Spleen (tissue), 7 donors: ENCODE results near the gene GIMAP6.

Source experiments
- CTCF ChIP-seq, 11 experiments: fragments of 200-600 bp in 7 of 11; fragments of 450-650 bp in 4 of 11; sonication (generic) in 4 of 11; IDR thresholded peaks in 8 of 11; conservative IDR thresholded peaks in 3 of 11; 1 replicate in 7 of 11; 2 replicates in 4 of 11; pipeline versions ENCODE4 v1.4.0 to v1.8.0; 2016 to 2021; ENCODE audit warnings: antibody characterized with exemption in 11 of 11, inconsistent platforms in 4 of 11, mild to moderate bottlenecking in 1 of 11
- POLR2A ChIP-seq, 3 donors: fragments of 450-650 bp; IDR thresholded peaks; one replicate each; pipeline ENCODE4 v1.5.1; 2017; ENCODE audit warnings: antibody characterized with exemption in 3 of 3, mild to moderate bottlenecking in 1 of 3
- POLR2AphosphoS5 ChIP-seq, 3 donors: sonication (generic); formaldehyde crosslinking; IDR thresholded peaks; one replicate each; pipeline ENCODE4 v1.5.1; 2017; ENCODE audit warnings: antibody characterized with exemption in 3 of 3
- donor health status: DM: no; HTN: no; CAD: no; lungs with moderate emphysema.
- donor health status: DM: no; HTN: no; CAD: no.
- donor health status: DM: no; HTN: no; CAD: no.

GRCh38 chr7:150621376-150621775 lies 10.8 kb downstream of the GIMAP6 start:
- TF ChIP-seq CTCF (IDR thresholded peaks at IDR 0.05 in 8 of 11, conservative IDR thresholded peaks at IDR 0.05 in 3 of 11) (no peak), POLR2A (IDR thresholded peaks at IDR 0.05) (no peak), POLR2AphosphoS5 (IDR thresholded peaks at IDR 0.05) (no peak)
